Astrocyte (in vitro differentiated cells and primary cell): ENCODE measurements around the gene LRIG3. TPM values are rescaled to one million over a fixed set of nuclear protein-coding genes. Genes with fewer than 3 reads are reported as not detected.

ENCODE experiments used
- DNase-seq: peaks from one replicate; pipeline ENCODE4 v3.0.0-alpha.2; 2010; ENCODE audit warnings: low read depth
- FAIRE-seq: peaks from 2 replicates; lab custom pipeline; 2011; peaks lifted over from hg19 to GRCh38; lab: Jason Lieb, UNC
- H2AFZ ChIP-seq: 2 replicates; pipeline ENCODE4 v1.6.0; 2012; ENCODE audit warnings: low read depth, low read length, inconsistent platforms
- H3K27ac ChIP-seq: 2 replicates; pipeline ENCODE4 v1.5.1; 2011; ENCODE audit warnings: low read depth, low read length, inconsistent platforms
- H3K27me3 ChIP-seq: 2 replicates; pipeline ENCODE4 v1.6.0; 2011; ENCODE audit warnings: low read length, inconsistent platforms; ENCODE audit not compliant: insufficient read depth
- H3K36me3 ChIP-seq: 2 replicates; pipeline ENCODE4 v1.5.1; 2011; ENCODE audit warnings: low read length, inconsistent platforms; ENCODE audit not compliant: insufficient read depth
- H3K4me1 ChIP-seq: 2 replicates; pipeline ENCODE4 v1.5.1; 2011; ENCODE audit warnings: low read length, inconsistent platforms; ENCODE audit not compliant: insufficient read depth
- H3K4me2 ChIP-seq: 2 replicates; pipeline ENCODE4 v1.6.0; 2012; ENCODE audit warnings: low read length, inconsistent platforms
- H3K4me3 ChIP-seq: 2 replicates; pipeline ENCODE4 v1.5.1; 2011; ENCODE audit warnings: low read depth, mild to moderate bottlenecking, low read length, inconsistent platforms; ENCODE audit not compliant: insufficient read depth
- H3K79me2 ChIP-seq: 2 replicates; pipeline ENCODE4 v1.6.0; 2012; ENCODE audit warnings: mild to moderate bottlenecking, low read length, inconsistent platforms; ENCODE audit not compliant: insufficient read depth
- H3K9ac ChIP-seq: 2 replicates; pipeline ENCODE4 v1.6.0; 2012; ENCODE audit warnings: mild to moderate bottlenecking, low read length, inconsistent platforms
- H3K9me3 ChIP-seq: 2 replicates; pipeline ENCODE4 v1.5.1; 2012; ENCODE audit warnings: low read depth, mild to moderate bottlenecking, low read length, inconsistent platforms; ENCODE audit not compliant: insufficient read depth
- H4K20me1 ChIP-seq: 2 replicates; pipeline ENCODE4 v1.6.0; 2012; ENCODE audit warnings: low read length, inconsistent platforms; ENCODE audit not compliant: insufficient read depth
- H3K27ac Mint-ChIP-seq: one replicate; pipeline ENCODE4 v1.8.0; 2021; ENCODE audit warnings: mild to moderate bottlenecking, mixed read lengths; ENCODE audit not compliant: unreplicated experiment
- H3K27me3 Mint-ChIP-seq: one replicate; pipeline ENCODE4 v1.8.0; 2021; ENCODE audit warnings: low read depth, mixed read lengths; ENCODE audit not compliant: unreplicated experiment
- H3K36me3 Mint-ChIP-seq: one replicate; pipeline ENCODE4 v1.8.0; 2021; ENCODE audit warnings: low read depth, mixed read lengths; ENCODE audit not compliant: unreplicated experiment
- H3K4me1 Mint-ChIP-seq: one replicate; pipeline ENCODE4 v1.8.0; 2021; ENCODE audit warnings: low read depth, mixed read lengths; ENCODE audit not compliant: unreplicated experiment
- H3K4me3 Mint-ChIP-seq: one replicate; pipeline ENCODE4 v1.8.0; 2021; ENCODE audit warnings: mild to moderate bottlenecking, moderate library complexity, mixed read lengths; ENCODE audit not compliant: unreplicated experiment
- H3K9me3 Mint-ChIP-seq: one replicate; pipeline ENCODE4 v1.8.0; 2021; ENCODE audit warnings: mild to moderate bottlenecking, mixed read lengths; ENCODE audit not compliant: unreplicated experiment
- EZH2 ChIP-seq: IDR thresholded peaks from 2 replicates; pipeline ENCODE4 v1.6.1; 2012; ENCODE audit warnings: mild to moderate bottlenecking, low read length, inconsistent platforms; ENCODE audit not compliant: insufficient read depth
- total RNA-seq: library from RNA; stranded (reverse); gene quantifications from 2 replicates; pipeline ENCODE4 v1.2.1, GENCODE V29; 2021
- TF ChIP-seq, protein P1 (sequence below): IDR thresholded peaks from 2 replicates; pipeline ENCODE4 v1.5.1; 2011; ENCODE audit warnings: low read depth, mild to moderate bottlenecking, inconsistent platforms, low read length, moderate library complexity; ENCODE audit not compliant: insufficient read depth

Gene LRIG3
- total RNA-seq, 1 donor from 2014 or later = 96.0 TPM

DNA sequence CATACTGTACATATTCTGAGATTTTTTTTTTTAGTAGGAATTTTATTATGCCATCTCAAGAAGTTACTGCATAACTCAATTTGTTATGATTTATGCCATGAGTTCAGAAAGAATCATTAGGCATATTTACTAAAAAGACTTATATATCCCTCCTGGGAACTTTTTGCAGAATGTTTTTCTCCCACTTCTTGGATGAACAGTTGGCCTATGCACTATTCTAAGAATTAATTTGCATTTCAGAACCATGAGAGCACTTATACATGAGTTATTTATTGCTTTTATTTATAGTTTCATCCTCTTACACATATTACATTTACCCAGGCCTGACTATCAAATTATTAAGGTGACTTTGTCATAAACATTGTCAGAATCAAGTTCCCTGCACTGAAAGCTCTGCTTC, 6.3 kb upstream of the LRIG3 start:
- Histone ChIP-seq H4K20me1 (no peaks in the 10 kb centered on the region), H3K36me3 (no peaks in the 10 kb centered on the region), H3K4me1 (peaks cover 16% of the 10 kb centered on the region), H3K9me3 (no peaks in the 10 kb centered on the region), H3K4me3 (no peak overlapping the region), H3K27me3 (no peaks in the 10 kb centered on the region), H2AFZ (no peak overlapping the region), H3K79me2 (no peaks in the 10 kb centered on the region), H3K4me2 (no peak overlapping the region), H3K9ac (no peak overlapping the region), H3K27ac (no peak overlapping the region)
- Mint-ChIP-seq H3K4me3 (no peak overlapping the region), H3K27ac (no peak overlapping the region), H3K27me3 (no peaks in the 10 kb centered on the region), H3K9me3 (no peaks in the 10 kb centered on the region), H3K36me3 (no peaks in the 10 kb centered on the region), H3K4me1 (peaks cover 24% of the 10 kb centered on the region)
- DNase-seq (no peak), FAIRE-seq (no peak)
- TF ChIP-seq, protein P1, sequence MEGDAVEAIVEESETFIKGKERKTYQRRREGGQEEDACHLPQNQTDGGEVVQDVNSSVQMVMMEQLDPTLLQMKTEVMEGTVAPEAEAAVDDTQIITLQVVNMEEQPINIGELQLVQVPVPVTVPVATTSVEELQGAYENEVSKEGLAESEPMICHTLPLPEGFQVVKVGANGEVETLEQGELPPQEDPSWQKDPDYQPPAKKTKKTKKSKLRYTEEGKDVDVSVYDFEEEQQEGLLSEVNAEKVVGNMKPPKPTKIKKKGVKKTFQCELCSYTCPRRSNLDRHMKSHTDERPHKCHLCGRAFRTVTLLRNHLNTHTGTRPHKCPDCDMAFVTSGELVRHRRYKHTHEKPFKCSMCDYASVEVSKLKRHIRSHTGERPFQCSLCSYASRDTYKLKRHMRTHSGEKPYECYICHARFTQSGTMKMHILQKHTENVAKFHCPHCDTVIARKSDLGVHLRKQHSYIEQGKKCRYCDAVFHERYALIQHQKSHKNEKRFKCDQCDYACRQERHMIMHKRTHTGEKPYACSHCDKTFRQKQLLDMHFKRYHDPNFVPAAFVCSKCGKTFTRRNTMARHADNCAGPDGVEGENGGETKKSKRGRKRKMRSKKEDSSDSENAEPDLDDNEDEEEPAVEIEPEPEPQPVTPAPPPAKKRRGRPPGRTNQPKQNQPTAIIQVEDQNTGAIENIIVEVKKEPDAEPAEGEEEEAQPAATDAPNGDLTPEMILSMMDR = no peak
- no peak for TF ChIP-seq EZH2

DNA sequence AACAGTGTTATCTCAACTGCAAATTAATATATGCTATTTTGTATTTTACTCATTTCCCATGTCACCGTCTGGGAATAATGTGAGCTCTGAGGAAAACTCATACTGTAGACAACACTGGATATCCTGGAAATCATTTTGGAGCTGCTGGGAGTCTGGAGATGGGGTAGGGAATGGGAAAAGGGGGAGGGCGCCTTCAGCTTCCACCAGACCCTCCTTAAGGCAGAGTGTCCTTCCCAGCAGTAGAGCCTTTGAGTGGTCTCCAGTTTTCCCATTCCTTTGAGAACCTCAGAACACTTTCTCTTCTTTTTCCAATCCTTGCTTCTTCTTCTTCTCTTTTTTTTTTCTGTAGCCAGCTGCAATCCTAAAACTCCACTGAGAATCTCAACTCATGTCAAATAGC, 5.4 kb upstream of the LRIG3 start:
- Mint-ChIP-seq H3K27ac (no peak overlapping the region), H3K9me3 (no peaks in the 10 kb centered on the region), H3K4me3 (peak overlapping the region; percentile 21)

DNA sequence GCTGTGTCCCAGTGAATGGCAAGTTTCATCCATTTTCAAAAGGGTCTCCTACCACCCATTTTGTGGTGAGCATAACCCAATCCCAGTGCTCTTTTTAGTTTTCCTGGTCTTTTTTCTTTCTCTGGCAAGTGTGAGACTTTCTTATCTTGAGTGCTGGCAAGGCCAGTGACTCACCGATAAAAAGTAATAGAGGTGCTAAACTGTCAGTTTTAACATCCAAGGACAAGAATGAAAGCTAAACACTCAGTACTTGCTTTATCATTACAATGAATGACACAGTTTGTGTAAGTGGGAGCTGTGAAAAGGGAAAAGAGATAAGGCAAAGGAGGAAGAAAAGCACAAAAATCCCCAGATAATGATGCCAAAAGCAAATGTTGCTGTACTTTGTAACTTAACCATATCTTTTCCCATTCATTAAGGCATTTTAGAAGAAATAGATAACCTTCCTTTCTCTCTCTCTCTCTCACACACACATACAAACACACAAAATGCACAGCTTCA, 4.9 kb upstream of the LRIG3 start:
- H3K9me3 ChIP-seq = no peaks in the 10 kb centered on the region

More for the DNA sequence above, 5.4 kb upstream of the LRIG3 start:
- no peaks in the 10 kb centered on the region for H3K27me3 ChIP-seq
- no peak overlapping the region for H2AFZ ChIP-seq
- TF ChIP-seq EZH2 = no peak
- TF ChIP-seq, protein P1 = no peak
- H3K36me3 ChIP-seq = no peaks in the 10 kb centered on the region
- peaks cover 16% of the 10 kb centered on the region for H3K4me1 ChIP-seq
- H3K27ac ChIP-seq = peak overlapping the region; percentile 12
- H3K4me3 ChIP-seq = no peak overlapping the region
- H3K9ac ChIP-seq = no peak overlapping the region
- no peaks in the 10 kb centered on the region for H3K9me3 ChIP-seq
- DNase-seq (no peak), FAIRE-seq (no peak)
- no peaks in the 10 kb centered on the region for H3K27me3 Mint-ChIP-seq
- no peaks in the 10 kb centered on the region for H3K79me2 ChIP-seq
- peak overlapping the region; percentile 30 for H3K4me2 ChIP-seq
- H4K20me1 ChIP-seq = no peaks in the 10 kb centered on the region
- H3K36me3 Mint-ChIP-seq = no peaks in the 10 kb centered on the region
- H3K4me1 Mint-ChIP-seq = peaks cover 28% of the 10 kb centered on the region

More for the DNA sequence above, 4.9 kb upstream of the LRIG3 start:
- no peaks in the 10 kb centered on the region for H4K20me1 ChIP-seq
- H3K4me2 ChIP-seq = peak overlapping the region; percentile 30
- H3K4me3 ChIP-seq = no peak overlapping the region
- FAIRE-seq = no peak
- peak; percentile 75 for DNase-seq
- H3K36me3 Mint-ChIP-seq = no peaks in the 10 kb centered on the region
- no peak overlapping the region for H2AFZ ChIP-seq
- H3K4me1 ChIP-seq = peaks cover 16% of the 10 kb centered on the region
- no peak overlapping the region for H3K4me3 Mint-ChIP-seq
- H3K27ac Mint-ChIP-seq = peak overlapping the region; percentile 13
- no peaks in the 10 kb centered on the region for H3K79me2 ChIP-seq
- no peaks in the 10 kb centered on the region for H3K27me3 ChIP-seq
- peaks cover 31% of the 10 kb centered on the region for H3K4me1 Mint-ChIP-seq
- no peaks in the 10 kb centered on the region for H3K36me3 ChIP-seq
- H3K27ac ChIP-seq = peak overlapping the region; percentile 12
- no peaks in the 10 kb centered on the region for H3K27me3 Mint-ChIP-seq
- no peak for TF ChIP-seq EZH2
- TF ChIP-seq, protein P1 = no peak
- H3K9ac ChIP-seq = no peak overlapping the region
- no peaks in the 10 kb centered on the region for H3K9me3 Mint-ChIP-seq
